ENCODE results near the gene GATD1.

GRCh38 chr11:766106-766935, 11.0 kb downstream of the GATD1 start:
- TF ChIP-seq CTCF (IDR thresholded peaks at IDR 0.05; ENCODE audit: insufficient read depth, low read depth, low read length) (no peak), EZH2 (IDR thresholded peaks at IDR 0.05; ENCODE audit: insufficient read depth, low read length) (no peak)
